Left kidney (tissue), 2 donors: ENCODE results near the gene AZI2. TPM values are rescaled to one million over a fixed set of nuclear protein-coding genes. Genes with fewer than 3 reads are reported as not detected.
A peak's percentile ranks its signal among the peaks of the same experiment; 100 is the strongest.

Experiments used
- DNase-seq: peaks from one replicate; pipeline ENCODE4 v3.0.0-alpha.2; 2013
- polyA plus RNA-seq: library from polyadenylated mRNA; unstranded; fragments of 120-200 nt; gene quantifications from one replicate; pipeline ENCODE4 v1.2.1, GENCODE V29; 2013; ENCODE audit not compliant: insufficient read length

Gene AZI2
- polyA plus RNA-seq, 1 donor: 132 TPM

- DNase-seq: no peak
These were observed 32.9 kb downstream of the AZI2 start for GRCh38 chr3:28315711-28316110.

GRCh38 chr3:28308196-28308595 lies 40.4 kb downstream of the AZI2 start:
- DNase-seq: no peak

- no peak for DNase-seq
These were observed 46.9 kb downstream of the AZI2 start for GRCh38 chr3:28301688-28302087.

GRCh38 chr3:28300345-28300962 lies 48.2 kb downstream of the AZI2 start:
- no peak for DNase-seq

GRCh38 chr3:28299705-28300104 lies 48.9 kb downstream of the AZI2 start:
- DNase-seq: no peak

- DNase-seq: no peak
These were observed 52.6 kb downstream of the AZI2 start for GRCh38 chr3:28295898-28296490.

GRCh38 chr3:28294667-28295413 lies 53.8 kb downstream of the AZI2 start:
- no peak for DNase-seq

- no peak for DNase-seq
These were observed 56.0 kb downstream of the AZI2 start for GRCh38 chr3:28292622-28293021.

- no peak for DNase-seq
These were observed 57.0 kb downstream of the AZI2 start for GRCh38 chr3:28291577-28291976.

- DNase-seq: no peak
These were observed 57.7 kb downstream of the AZI2 start for GRCh38 chr3:28290863-28291300.

GRCh38 chr3:28287046-28287445 lies 61.6 kb downstream of the AZI2 start:
- no peak for DNase-seq

GRCh38 chr3:28286595-28286994 lies 62.0 kb downstream of the AZI2 start:
- DNase-seq: peak; percentile 35

GRCh38 chr3:28280781-28281180 lies 67.8 kb downstream of the AZI2 start:
- DNase-seq: no peak

- no peak for DNase-seq
These were observed 68.9 kb downstream of the AZI2 start for GRCh38 chr3:28279770-28280169.

GRCh38 chr3:28278918-28279317 lies 69.7 kb downstream of the AZI2 start:
- DNase-seq: no peak

GRCh38 chr3:28273837-28274236 lies 74.8 kb downstream of the AZI2 start:
- no peak for DNase-seq

Other genes starting within 250 kb of the AZI2 start
- 31.5 TPM for gene CMC1, start 107.2 kb downstream of the AZI2 start, polyA plus RNA-seq
- 2.8 TPM for gene ZCWPW2, start 103 bp downstream of the AZI2 start, polyA plus RNA-seq